Muscle layer of duodenum (tissue), 2 donors: ENCODE data around the gene FEV.

ENCODE experiments used
- H3K27ac ChIP-seq: one replicate; pipeline ENCODE4 v1.7.0; 2013; ENCODE audit warnings: mild to moderate bottlenecking, low read length
- H3K27me3 ChIP-seq: one replicate; pipeline ENCODE4 v1.7.0; 2013; ENCODE audit warnings: low read depth, mild to moderate bottlenecking, control low read depth, low read length
- H3K36me3 ChIP-seq, 2 donors: one replicate each; pipeline ENCODE4 v1.7.0; 2013; ENCODE audit warnings: low read length in 2 of 2, control low read depth in 1 of 2, mild to moderate bottlenecking in 1 of 2; ENCODE audit not compliant: insufficient read depth in 2 of 2, control insufficient read depth in 1 of 2
- H3K4me1 ChIP-seq, 2 donors: one replicate each; pipeline ENCODE4 v1.7.0; 2013; ENCODE audit warnings: low read length in 2 of 2, mild to moderate bottlenecking in 2 of 2, control low read depth in 1 of 2, moderate library complexity in 1 of 2; ENCODE audit not compliant: insufficient read depth in 2 of 2, control insufficient read depth in 1 of 2
- H3K4me3 ChIP-seq, 2 donors: one replicate each; pipeline ENCODE4 v1.7.0; 2013; ENCODE audit warnings: low read length in 2 of 2, low read depth in 1 of 2, mild to moderate bottlenecking in 1 of 2
- H3K9me3 ChIP-seq, 2 donors: one replicate each; pipeline ENCODE4 v1.7.0; 2013; ENCODE audit warnings: low read length in 2 of 2, control low read depth in 1 of 2, mild to moderate bottlenecking in 1 of 2; ENCODE audit not compliant: control insufficient read depth in 1 of 2
- donor health status: healthy.

Gene FEV

DNA sequence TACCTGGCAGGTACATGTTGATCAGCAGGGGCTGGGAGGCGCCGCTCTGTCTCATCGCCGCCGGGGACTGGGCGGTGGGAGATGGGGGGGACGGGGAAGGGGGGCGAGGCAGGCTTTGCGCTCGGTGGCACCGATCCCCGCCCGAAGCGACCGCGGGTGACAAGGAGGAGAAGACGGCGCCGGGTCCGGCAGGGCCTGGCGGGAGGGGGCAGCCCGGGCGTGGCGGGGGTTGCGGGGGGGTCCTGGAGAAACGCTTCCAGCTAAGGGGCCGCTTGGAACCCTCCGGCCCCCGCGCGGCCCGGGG, at the start of gene FEV:
FEV (minus strand) TSS at position 164 of the 304 bp plus-strand sequence; CDS start at position 55, 109 bp downstream.
- Histone ChIP-seq H3K4me1 (peaks cover 0 to 47% of the 10 kb centered on the region in 2 donors), H3K4me3 (peak within 1 kb of the TSS in 1 of 2 donors; percentile 28), H3K27me3 (peaks cover 74% of the 10 kb centered on the region), H3K9me3 (no peaks in the 10 kb centered on the region), H3K27ac (no peak within 1 kb of the TSS), H3K36me3 (no peaks in the 10 kb centered on the region)

DNA sequence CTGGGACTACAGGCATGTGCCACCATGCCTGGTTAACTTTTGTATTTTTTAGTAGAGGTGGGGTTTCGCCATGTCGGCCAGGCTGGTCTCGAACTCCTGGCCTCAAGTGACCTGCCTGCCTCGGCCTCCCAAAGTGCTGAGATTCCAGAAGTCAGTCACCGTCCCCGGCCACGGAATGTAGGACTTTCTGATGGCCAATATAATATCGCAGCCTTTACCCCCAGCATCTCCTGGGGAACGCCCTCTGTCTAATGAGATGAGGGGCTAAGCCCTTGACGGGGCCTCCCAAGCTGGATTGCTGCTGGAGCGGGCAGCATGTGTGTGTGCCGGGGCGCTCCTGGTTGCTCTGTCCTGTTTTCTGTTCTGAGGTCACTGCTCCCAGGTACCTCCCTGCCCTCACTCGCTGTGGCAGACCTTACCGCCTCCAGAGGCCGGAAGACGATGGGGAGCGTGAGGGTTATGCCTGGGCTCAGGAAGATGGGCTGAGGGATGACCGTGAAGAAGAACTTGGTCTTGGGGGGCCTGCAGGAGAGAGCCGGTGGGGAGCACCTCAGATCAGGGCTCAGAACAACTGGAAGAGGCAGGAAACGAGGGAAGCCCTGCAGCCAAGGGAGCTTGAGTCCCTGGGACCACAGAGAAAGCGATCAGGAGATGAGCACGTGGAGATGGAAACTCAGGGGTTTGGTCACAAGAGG, 47.2 kb upstream of the FEV start:
- Histone ChIP-seq H3K9me3 (no peaks in the 10 kb centered on the region), H3K27ac (no peak overlapping the region), H3K4me1 (no peaks in the 10 kb centered on the region), H3K27me3 (no peaks in the 10 kb centered on the region), H3K36me3 (no peaks in the 10 kb centered on the region), H3K4me3 (no peak overlapping the region)

DNA sequence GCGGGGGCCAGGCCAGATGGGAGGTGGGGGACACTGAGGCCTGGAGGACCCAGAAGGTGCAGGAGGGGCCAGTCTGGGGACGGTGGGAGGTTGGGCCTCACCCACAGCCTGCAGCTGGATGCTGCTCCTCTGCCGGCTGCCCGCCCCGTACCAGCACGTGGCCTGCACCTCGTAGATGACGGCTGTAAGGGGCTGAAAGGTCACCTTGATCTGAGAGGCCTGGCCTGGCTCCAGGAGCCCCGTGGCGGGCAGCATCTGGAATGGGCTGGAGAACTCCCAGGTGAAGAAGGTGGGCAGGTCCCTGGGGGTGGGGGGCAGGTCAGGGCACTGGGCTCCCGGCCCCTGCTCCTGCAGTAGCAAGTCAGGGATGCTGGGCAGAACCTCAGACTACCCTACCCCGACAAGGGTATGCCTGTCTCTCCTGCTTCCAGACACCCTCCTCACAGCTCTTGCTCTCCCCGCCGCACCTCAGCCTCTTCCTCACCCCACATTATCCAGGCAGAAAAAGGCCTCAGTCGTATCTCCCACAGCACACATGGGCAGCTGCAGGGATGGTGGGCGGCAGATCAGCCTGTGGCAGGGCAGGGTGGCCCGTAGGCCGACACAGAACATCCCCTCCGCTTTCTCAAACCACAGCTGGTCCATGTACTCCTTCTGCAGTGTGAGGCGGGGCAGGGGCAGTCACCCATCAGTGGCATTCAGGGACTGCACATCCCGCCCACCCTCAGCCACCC, 46.2 kb upstream of the FEV start:
- Histone ChIP-seq H3K9me3 (no peaks in the 10 kb centered on the region), H3K4me3 (no peak overlapping the region), H3K27ac (no peak overlapping the region), H3K36me3 (no peaks in the 10 kb centered on the region), H3K27me3 (no peaks in the 10 kb centered on the region), H3K4me1 (no peaks in the 10 kb centered on the region)

DNA sequence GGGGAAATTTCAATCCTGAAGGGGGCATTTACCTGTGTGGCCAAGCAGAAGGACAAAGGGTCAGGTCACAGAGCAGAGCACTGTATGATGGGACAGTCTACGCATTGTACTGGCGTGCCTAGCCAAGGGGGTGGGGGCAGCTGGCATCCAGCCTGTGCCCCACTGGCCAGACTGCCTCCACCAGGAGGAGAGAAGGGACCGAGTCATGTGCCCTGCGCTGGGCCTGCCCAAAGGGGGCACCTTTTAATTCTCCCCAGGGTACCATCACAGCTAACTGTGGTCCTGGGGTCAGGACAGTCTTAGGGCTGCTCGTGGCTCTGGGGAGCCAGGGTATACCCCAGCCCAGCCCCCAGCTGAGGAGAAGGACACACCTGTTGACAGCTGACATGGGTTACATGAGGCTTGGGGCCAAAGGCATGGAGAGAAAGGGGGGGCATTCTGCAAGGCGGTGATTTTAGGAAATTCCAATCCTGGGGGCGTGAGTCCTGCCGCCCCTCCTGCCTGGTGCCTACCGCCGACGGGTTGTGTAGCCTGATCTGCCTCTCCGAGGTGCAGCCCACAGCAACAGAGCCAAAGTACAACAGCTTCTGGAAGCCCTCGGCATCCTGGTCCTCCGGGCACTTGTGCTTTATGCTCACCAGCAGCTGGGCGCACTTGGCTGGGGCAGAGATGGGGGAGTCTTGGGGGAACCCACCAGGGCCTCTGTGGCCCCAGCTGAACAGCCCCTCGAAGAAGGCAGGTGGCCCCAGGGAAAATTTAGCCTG, 45.4 kb upstream of the FEV start:
- Histone ChIP-seq H3K9me3 (no peaks in the 10 kb centered on the region), H3K27ac (no peak overlapping the region), H3K4me1 (no peaks in the 10 kb centered on the region), H3K4me3 (no peak overlapping the region), H3K36me3 (no peaks in the 10 kb centered on the region), H3K27me3 (no peaks in the 10 kb centered on the region)

DNA sequence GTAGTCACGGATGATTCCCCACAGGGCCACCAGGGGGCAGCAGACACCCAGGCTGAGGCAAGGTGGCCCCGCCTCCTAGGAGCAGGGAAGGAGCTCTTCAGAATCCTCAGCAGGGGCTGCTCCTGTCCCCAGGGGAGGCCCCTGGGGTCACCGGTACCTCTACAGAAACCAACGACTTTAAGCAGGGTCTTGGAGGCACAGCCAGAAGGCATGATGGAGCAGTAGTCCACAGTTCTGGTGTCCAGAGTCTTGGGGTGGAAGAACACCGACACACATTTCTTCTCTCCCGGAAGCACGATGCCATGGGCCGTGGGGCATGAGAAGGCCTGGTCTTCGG, 44.8 kb upstream of the FEV start:
- Histone ChIP-seq H3K27ac (no peak overlapping the region), H3K27me3 (no peaks in the 10 kb centered on the region), H3K4me3 (no peak overlapping the region), H3K36me3 (no peaks in the 10 kb centered on the region), H3K9me3 (no peaks in the 10 kb centered on the region), H3K4me1 (no peaks in the 10 kb centered on the region)

DNA sequence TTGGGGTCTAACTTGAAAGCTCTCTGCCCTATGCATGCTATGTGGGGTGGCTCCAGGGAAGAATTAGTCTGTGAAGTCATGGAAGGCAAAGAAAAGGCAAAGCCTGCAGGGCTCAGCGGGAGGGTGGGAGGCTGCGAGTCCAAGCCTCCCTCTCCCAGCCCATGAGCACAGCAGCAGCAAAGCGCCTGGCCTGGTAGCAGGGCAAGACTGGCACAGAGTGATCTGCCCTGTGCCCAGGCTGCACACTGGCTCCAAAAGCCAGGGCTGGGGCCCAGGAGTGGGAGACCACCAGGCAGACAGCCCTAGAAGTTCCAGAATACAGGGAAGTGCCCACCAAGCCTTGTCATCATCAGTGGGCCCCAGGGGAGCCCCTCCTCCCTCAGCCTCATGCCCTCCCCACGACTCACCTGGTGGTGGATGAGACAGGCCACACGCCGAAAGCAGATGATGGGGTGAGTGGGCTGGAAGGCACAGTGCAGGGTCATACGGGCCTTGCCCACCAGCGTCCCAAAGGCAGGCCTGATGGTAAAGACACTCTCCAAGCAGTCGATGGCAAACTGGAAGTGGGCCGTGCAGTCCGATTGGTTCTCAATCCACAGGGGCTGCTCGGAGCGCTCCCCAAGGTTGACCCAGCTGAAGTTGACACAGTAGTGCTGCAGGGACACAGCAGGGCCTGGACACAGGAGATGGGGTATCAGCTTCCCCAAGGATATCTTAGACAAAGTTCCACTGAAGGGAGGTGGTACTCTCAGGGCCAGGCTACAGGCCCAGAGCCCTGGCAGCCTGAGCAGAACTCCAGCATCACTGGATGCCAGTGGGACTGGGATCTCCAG, 44.2 kb upstream of the FEV start:
- H3K27me3 ChIP-seq = no peaks in the 10 kb centered on the region
- H3K4me3 ChIP-seq = no peak overlapping the region
- H3K4me1 ChIP-seq = no peaks in the 10 kb centered on the region
- H3K27ac ChIP-seq = no peak overlapping the region
- no peaks in the 10 kb centered on the region for H3K36me3 ChIP-seq
- no peaks in the 10 kb centered on the region for H3K9me3 ChIP-seq

DNA sequence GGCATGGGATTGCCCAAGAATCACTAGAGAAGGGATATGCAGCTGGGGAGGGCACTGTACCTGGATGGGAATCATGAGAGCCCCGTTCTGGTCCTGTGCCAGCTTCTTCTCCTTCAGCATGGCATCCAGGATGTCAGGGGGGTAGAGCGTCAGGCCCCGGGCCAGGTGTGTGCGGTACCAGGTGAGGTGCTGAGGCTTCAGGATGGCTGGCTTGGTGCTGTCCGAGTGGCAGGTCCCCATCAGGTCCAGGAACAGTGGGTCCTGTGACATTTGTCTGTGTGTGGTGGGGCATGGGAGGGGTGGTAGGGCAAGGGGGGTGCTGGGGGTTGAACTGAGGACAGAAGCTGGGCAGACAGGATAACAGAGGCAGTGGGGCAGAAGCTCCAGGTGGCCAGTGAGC, 43.2 kb upstream of the FEV start:
- no peaks in the 10 kb centered on the region for H3K27me3 ChIP-seq
- H3K4me1 ChIP-seq = no peaks in the 10 kb centered on the region
- no peaks in the 10 kb centered on the region for H3K9me3 ChIP-seq
- no peaks in the 10 kb centered on the region for H3K36me3 ChIP-seq
- no peak overlapping the region for H3K27ac ChIP-seq
- H3K4me3 ChIP-seq = no peak overlapping the region

DNA sequence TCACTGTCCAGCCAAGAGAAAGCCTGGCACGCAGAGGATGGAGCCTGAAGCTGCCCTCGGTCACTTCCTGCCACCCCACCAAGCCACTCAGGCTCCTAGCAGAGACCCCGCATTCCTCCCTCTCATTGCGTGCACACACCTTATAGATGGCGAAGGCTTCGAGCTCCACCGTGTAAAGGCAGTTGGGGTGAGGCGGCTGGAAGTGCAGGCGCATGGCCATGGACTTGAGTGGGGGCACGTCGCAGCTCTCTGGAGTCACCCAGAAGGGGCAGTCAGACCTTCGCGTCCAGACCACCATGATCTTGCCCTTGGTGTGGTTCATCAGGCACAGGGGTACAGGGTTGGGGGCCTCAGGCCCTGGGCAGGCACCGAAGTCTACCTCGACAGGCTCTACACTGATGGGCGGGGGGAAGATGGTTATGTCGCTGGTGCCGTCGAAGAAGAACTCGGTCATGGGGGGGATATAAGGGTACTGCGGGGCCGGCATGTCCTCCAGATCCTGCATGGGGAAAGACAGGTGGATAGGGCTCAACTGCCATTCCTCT, 42.6 kb upstream of the FEV start:
- no peaks in the 10 kb centered on the region for H3K9me3 ChIP-seq
- no peaks in the 10 kb centered on the region for H3K4me1 ChIP-seq
- H3K27me3 ChIP-seq = no peaks in the 10 kb centered on the region
- H3K36me3 ChIP-seq = no peaks in the 10 kb centered on the region
- no peak overlapping the region for H3K4me3 ChIP-seq
- no peak overlapping the region for H3K27ac ChIP-seq

DNA sequence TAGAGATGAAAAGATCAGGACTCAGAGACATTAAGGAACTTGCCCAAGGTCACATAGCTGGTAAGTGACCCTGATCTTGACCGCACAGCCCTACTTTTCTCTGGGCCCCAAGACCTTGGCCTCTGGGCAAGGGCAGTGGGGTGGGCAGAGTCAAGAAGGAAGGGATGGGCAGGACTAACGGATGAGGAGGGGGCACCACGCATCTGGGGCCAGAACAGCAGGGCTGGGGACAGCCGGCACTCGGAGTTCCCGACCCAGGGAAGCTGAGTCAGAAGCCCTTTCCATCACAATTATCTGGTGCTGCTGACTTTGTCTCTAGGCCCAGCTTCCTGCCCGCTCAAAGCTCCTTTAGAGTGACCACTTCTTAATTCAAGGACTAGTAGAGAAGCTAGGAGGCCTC, 42.0 kb upstream of the FEV start:
- H3K36me3 ChIP-seq = no peaks in the 10 kb centered on the region
- no peaks in the 10 kb centered on the region for H3K4me1 ChIP-seq
- no peaks in the 10 kb centered on the region for H3K9me3 ChIP-seq
- H3K27me3 ChIP-seq = no peaks in the 10 kb centered on the region
- H3K4me3 ChIP-seq = no peak overlapping the region
- no peak overlapping the region for H3K27ac ChIP-seq

DNA sequence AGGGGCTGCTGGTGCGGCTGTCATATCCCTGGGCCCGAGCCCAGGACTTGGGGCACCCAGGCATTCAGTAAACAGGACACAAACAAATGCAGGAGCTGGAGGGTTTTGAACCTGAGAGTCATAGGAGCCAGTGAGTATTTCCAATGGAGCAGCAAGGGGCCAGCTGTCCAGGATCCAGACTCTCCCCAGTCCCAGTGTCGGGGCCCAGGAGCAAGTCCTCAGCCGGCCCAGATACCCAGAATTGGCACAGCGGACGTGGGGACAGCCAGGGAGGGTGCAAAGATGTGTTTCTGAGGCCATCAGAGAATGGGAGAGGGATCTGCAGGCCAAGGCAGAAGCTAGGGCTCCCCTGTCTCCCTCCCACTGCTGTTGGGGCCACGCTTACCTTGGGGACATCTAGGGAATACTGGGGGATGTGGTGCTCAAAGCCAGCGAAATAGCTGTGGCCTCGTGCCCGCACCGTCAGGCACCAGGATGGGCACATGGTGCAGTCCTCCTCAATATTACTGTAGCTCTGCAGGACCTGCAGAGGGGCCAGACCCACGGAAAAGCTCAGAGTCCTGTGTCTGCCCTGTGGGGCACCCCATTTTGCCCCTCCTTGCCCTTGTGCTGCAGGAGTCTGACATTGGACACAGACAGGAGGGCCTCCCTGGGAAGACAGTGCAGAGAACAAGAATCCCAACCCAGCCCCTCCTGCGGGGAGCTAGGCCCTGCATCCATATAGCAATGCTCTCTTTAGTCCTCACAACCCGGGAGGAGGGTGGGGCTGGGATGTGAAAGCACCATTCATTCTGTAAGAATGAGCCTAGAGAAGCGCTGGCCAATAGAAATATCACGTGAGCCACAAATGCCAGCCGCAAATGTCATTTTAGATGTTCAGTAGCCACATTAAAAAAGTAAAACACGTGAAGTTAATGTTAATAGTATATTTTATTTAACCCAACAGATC, 40.9 kb upstream of the FEV start:
- H3K4me3 ChIP-seq = no peak overlapping the region
- no peaks in the 10 kb centered on the region for H3K27me3 ChIP-seq
- H3K27ac ChIP-seq = no peak overlapping the region
- no peaks in the 10 kb centered on the region for H3K9me3 ChIP-seq
- no peaks in the 10 kb centered on the region for H3K36me3 ChIP-seq
- no peaks in the 10 kb centered on the region for H3K4me1 ChIP-seq
